ENCODE measurements around the gene ITPR1. TPM values are rescaled to one million over a fixed set of nuclear protein-coding genes. Genes with fewer than 3 reads are reported as not detected.
A peak's percentile ranks its signal among the peaks of the same experiment; 100 is the strongest.

ITPR1 gene
- total RNA-seq, 1 donor from 2014 or later, result 81.3 TPM

- no peak for ATAC-seq
- no peak for DNase-seq (ENCODE audit: low spot score)
- intact Hi-C loops (cut with DNase I), result loop anchor here (10.0 kb wide), 1 partner anchor 317 kb away; no protein-coding TSS in a partner anchor
Measured at GRCh38 chr3:4718179-4718736, 225.1 kb downstream of the ITPR1 start.

- intact Hi-C loops (cut with DNase I), result loop anchor here (10.0 kb wide), 1 partner anchor 316 kb away; no protein-coding TSS in a partner anchor
- DNase-seq (ENCODE audit: low spot score) (no peak), ATAC-seq (peak; percentile 43)
Measured at GRCh38 chr3:4719046-4719501, 225.9 kb downstream of the ITPR1 start.

- DNase-seq (ENCODE audit: low spot score) (peak; percentile 73), ATAC-seq (peak; percentile 84)
- intact Hi-C loops (cut with DNase I), result no loop called here
Measured at GRCh38 chr3:4720316-4721075, 227.3 kb downstream of the ITPR1 start.

DNA sequence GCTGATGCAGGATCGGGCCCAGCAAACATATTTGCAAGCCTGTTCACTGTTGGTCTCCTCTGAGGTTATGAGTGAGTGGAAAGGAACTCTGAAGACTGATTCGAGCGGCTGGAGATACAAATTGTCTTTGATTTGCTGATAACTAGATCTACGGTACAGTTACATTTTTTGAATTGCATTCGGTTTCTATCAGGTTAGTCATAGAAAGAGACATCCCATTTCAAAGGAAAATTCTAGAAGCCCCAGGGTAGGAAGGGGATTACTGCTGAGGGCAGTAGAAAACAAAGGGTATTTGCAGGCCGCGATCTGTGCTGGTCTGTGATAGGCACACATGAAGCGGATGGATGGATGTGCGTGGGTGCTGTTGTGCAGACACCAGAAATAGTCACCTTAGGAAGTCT is 228.4 kb downstream of the ITPR1 start:
- no peak for ATAC-seq
- no peak for DNase-seq (ENCODE audit: low spot score)
- intact Hi-C loops (cut with DNase I), result no loop called here

DNA sequence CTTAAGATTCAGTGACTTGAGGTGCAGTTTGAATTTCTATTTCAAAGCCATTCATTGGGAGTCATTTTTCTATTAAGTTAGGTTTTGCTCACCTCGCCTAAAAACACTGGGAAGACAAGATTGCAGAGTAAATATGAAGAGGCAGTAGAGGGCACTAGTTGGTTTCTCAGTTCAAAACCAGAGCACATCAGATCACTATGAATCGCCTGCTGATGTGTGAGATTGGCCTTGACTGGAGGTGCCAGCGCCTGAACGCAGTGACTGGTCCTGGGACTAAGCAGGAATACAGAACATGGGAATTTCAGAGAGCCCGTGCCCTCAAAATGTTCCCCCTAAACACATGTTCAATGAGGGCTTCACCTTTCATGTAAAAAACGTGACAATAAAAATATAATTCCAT is 229.0 kb downstream of the ITPR1 start:
- DNase-seq (ENCODE audit: low spot score) (no peak), ATAC-seq (peak; percentile 60)
- intact Hi-C loops (cut with DNase I), result no loop called here

- DNase-seq (ENCODE audit: low spot score) (no peak), ATAC-seq (no peak)
- intact Hi-C loops (cut with DNase I), result no loop called here
Measured at GRCh38 chr3:4724051-4724629, 231.0 kb downstream of the ITPR1 start.

GRCh38 chr3:4726549-4726948 is 233.4 kb downstream of the ITPR1 start:
- ATAC-seq, result no peak
- intact Hi-C loops (cut with DNase I), result no loop called here
- no peak for DNase-seq (ENCODE audit: low spot score)

DNA sequence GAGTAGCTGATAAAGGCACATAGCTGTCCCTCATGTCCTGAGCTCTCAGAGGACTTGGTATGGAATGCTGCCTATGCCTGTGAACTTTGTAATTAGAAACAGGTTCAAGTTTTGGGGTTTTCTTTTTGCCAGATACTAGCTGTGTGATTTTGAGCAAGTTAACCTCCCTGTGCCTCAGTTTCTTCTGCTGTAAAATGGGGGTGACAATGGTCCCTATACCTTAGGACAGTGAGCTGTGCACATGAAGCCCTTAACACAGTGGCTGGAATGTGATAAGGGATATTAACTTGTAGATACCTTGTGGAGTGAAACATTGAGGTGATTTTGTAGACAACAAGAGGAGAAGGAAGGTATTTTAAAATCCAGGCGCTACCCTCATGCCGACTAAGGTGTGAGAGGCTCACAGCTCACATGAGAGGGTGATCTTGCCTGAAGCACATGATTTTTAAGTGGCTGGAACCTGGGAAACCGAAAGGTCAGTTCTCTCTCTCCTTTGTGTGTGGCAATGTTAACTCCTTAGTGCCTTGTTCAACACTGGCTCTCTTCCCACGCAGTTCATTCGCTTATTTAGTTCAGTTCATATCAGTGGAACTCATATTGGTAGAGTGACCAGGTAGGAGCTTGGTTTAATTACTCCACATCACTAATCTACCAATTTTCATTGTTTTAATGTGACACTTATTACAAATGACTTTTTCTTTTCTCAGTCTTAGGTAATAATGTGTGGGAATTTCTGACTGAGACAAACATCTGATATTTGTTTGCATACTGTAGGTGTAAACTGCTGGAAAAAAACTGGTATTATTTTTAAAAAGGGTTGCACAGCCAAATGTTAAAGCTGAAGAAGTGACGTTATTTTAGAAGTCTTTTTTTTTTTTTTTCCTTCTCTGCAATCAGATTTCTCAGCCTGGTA is 236.2 kb downstream of the ITPR1 start:
- DNase-seq (ENCODE audit: low spot score), result no peak
- ATAC-seq, result no peak
- intact Hi-C loops (cut with DNase I), result no loop called here

- DNase-seq (ENCODE audit: low spot score) (no peak), ATAC-seq (peak; percentile 54)
- intact Hi-C loops (cut with DNase I), result no loop called here
Measured at GRCh38 chr3:4730719-4731118, 237.6 kb downstream of the ITPR1 start.

DNA sequence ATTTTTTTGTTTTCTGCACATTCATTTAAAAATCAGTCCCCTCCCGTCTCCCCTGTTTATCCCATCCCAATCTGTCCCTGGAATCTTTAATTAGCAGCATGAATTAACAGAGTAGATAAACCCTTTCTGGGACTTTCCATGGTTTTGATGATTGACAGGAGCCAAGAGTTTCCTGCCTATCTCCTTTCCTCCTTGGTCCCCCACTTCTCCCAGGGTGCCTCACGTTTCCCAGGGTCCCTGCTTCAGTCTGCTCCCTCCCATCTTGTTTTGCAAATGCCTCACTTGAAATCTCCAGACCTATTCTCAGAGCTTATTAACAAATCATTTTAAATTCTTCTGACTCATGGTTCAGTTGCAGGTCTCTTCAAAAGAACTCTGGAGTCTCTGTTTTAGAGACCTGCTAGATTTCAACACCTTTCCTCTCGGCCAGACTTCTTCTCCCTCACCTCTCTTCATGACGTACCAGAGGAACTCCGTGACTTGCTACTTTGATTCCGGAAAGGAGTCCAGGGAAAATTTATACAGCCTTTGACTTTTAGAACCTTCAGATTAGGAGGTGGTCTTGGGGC is 238.5 kb downstream of the ITPR1 start:
- intact Hi-C loops (cut with DNase I), result no loop called here
- no peak for ATAC-seq
- no peak for DNase-seq (ENCODE audit: low spot score)

GRCh38 chr3:4732925-4733324 is 239.8 kb downstream of the ITPR1 start:
- intact Hi-C loops (cut with DNase I), result no loop called here
- ATAC-seq, result peak; percentile 32
- no peak for DNase-seq (ENCODE audit: low spot score)

- no peak for ATAC-seq
- DNase-seq (ENCODE audit: low spot score), result no peak
- intact Hi-C loops (cut with DNase I), result no loop called here
Measured at GRCh38 chr3:4734454-4734853, 241.3 kb downstream of the ITPR1 start.

DNA sequence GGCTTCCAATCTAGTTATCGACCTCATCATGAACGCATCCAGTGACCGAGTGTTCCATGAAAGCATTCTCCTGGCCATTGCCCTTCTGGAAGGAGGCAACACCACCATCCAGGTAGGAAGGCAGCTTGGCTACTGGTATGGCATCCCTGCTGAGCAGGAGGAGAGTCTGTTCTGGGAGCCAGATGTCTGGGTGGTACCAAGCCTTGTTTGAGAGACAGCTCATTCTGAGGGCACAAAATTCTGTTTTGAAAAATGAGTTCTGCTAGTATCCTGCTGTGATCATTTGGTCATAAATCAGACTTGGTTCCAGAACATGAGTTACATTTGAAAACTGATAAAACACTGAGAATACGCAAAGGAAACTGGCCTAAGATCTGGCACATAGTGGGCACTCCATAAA is 242.1 kb downstream of the ITPR1 start:
- no peak for DNase-seq (ENCODE audit: low spot score)

DNA sequence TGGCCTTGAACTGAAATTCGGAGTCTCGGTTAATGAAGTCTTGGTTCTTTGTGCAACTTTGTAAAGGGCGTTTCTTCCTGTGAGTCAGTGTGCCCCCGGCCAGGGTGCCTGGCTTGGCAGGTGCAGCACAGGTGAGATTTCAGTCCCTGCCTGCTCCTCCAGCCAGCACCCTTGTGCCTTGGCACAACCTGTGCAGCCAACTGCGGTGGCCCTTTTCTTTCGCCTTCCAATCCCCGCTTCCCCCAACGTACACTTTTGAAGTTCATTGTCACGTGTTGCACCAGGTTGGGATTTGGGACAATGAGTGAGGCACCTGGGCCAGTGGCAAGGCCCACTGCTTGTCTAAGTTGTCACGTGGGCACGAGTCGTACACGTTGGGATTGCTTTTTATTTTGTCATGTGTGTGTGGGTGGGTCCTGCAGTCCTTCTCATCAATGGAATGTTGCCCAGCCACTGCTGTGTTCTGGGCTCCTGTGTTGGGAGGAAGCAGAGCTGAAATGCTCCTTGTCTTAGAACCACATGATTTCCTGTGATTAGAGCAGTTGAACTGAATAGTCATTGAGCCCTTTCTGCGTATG is 243.2 kb downstream of the ITPR1 start:
- DNase-seq (ENCODE audit: low spot score), result no peak
- intact Hi-C loops (cut with DNase I), result no loop called here
- ATAC-seq, result no peak

More for the DNA sequence above, 242.1 kb downstream of the ITPR1 start:
- intact Hi-C loops (cut with DNase I), result no loop called here
- ATAC-seq, result no peak

DNA sequence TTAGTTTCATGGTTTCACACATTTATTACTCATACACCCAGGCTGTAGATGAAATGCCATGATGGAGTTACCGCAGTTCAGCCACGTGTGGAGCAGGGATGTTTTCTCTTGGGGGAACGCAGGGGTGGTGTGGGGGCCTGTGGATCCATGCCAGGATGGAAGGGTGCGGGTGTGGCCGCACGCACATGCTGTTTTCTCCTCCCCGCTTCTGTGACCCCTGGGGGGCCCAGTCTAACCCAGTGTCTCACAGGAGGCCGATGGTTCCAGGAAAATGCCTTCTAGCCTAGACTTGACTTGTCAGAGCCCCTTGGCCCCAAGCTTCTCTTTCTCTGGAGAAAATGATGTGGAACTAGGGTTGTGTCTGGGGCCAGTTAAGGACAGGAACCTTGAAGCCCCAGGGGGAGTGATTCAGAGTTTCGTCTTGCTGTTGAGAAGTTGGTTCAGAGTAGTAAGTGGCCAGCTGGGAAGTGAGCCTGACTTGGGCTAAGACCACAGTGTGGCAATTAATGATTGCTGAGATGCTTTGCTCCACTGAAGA is 245.7 kb downstream of the ITPR1 start:
- intact Hi-C loops (cut with DNase I), result no loop called here
- ATAC-seq, result no peak
- DNase-seq (ENCODE audit: low spot score), result no peak

GRCh38 chr3:4739289-4740236 is 246.4 kb downstream of the ITPR1 start:
- intact Hi-C loops (cut with DNase I), result no loop called here
- DNase-seq (ENCODE audit: low spot score) (no peak), ATAC-seq (no peak)

GRCh38 chr3:4740397-4741105 is 247.4 kb downstream of the ITPR1 start:
- DNase-seq (ENCODE audit: low spot score), result no peak
- peak; percentile 38 for ATAC-seq
- intact Hi-C loops (cut with DNase I), result no loop called here
